Endothelial cell of umbilical vein (primary cell): ENCODE results near the gene JAZF1.

Source experiments
- EZH2 ChIP-seq: IDR thresholded peaks from 2 replicates; pipeline ENCODE4 v1.6.1; 2012; ENCODE audit warnings: borderline replicate concordance, low read depth, mild to moderate bottlenecking, moderate library complexity, low read length, inconsistent platforms; ENCODE audit not compliant: severe bottlenecking
- GATA2 ChIP-seq: IDR thresholded peaks from 2 replicates; pipeline ENCODE4 v1.7.0; 2011; ENCODE audit warnings: low read depth, mild to moderate bottlenecking, moderate library complexity, mixed read lengths, low read length; ENCODE audit not compliant: insufficient read length, insufficient read depth
- JUN ChIP-seq: IDR thresholded peaks from 2 replicates; pipeline ENCODE4 v1.6.1; 2011; ENCODE audit warnings: borderline replicate concordance, low read depth; ENCODE audit not compliant: insufficient read length, insufficient read depth
- POLR2A ChIP-seq: IDR thresholded peaks from 2 replicates; pipeline ENCODE4 v1.6.1; 2012; ENCODE audit warnings: low read depth, mild to moderate bottlenecking, control low read depth, low read length
- POLR2AphosphoS5 ChIP-seq: IDR thresholded peaks from 2 replicates; pipeline ENCODE4 v1.6.1; 2012; ENCODE audit warnings: low read depth, mild to moderate bottlenecking, control low read depth, low read length, moderate library complexity; ENCODE audit not compliant: insufficient read depth
- TF ChIP-seq, protein P1 (sequence below), 2 donors: IDR thresholded peaks; 1 replicate in 1 of 2; 2 replicates in 1 of 2; pipeline ENCODE4 v1.5.1; 2011; ENCODE audit warnings: low read length in 2 of 2, mild to moderate bottlenecking in 2 of 2, moderate library complexity in 2 of 2, control low read depth in 1 of 2, inconsistent platforms in 1 of 2, low read depth in 1 of 2; ENCODE audit not compliant: insufficient read depth in 1 of 2; ENCODE audit errors: extremely low read depth in 1 of 2

GRCh38 chr7:28006491-28006890, 174.1 kb downstream of the JAZF1 start:
- TF ChIP-seq POLR2AphosphoS5 (no peak), EZH2 (no peak), POLR2A (no peak), GATA2 (no peak), JUN (no peak)
- TF ChIP-seq, protein P1, sequence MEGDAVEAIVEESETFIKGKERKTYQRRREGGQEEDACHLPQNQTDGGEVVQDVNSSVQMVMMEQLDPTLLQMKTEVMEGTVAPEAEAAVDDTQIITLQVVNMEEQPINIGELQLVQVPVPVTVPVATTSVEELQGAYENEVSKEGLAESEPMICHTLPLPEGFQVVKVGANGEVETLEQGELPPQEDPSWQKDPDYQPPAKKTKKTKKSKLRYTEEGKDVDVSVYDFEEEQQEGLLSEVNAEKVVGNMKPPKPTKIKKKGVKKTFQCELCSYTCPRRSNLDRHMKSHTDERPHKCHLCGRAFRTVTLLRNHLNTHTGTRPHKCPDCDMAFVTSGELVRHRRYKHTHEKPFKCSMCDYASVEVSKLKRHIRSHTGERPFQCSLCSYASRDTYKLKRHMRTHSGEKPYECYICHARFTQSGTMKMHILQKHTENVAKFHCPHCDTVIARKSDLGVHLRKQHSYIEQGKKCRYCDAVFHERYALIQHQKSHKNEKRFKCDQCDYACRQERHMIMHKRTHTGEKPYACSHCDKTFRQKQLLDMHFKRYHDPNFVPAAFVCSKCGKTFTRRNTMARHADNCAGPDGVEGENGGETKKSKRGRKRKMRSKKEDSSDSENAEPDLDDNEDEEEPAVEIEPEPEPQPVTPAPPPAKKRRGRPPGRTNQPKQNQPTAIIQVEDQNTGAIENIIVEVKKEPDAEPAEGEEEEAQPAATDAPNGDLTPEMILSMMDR (IDR thresholded peaks at IDR 0.05; ENCODE audit: extremely low read depth in 1 of 2, insufficient read depth in 1 of 2, low read depth in 1 of 2, low read length in 2 of 2), result no peak
